GM18499 (cell line): Measurements from ENCODE around the gene GGA1.
"Not testable (repeated sequence)": the region's sequence is repeated elsewhere in the genome, so short reads cannot be mapped to it uniquely, and the experiment has no call there.

Source experiments
- ATAC-seq: cut with Tn5 transposase; IDR thresholded peaks from one replicate; pipeline ENCODE4 v1.9.1; 2021; ENCODE audit warnings: moderate number of reproducible peaks; ENCODE audit not compliant: insufficient read depth, unreplicated experiment

Gene GGA1

GRCh38 chr22:37640591-37641560 is 32.2 kb downstream of the GGA1 start:
- ATAC-seq, result no peak

DNA sequence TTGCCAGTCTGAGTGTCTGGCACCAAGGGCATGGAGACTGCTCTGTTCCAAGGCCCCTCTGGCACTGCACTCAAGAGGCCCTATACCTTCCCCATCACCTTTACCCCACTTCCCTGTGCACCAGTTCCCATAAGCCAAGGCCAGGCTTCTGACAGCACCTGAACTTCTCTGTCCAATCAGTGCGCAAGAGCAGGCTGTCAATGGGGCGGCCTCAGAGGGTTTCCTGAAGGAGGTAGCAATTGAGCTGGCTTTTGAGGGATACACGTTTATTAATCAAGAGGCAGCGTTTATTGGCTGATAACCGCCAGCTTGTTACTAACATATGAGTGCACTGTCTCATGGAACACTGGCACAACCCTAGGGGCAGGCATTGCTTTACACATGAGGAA is 32.9 kb downstream of the GGA1 start:
- ATAC-seq, result no peak

- no peak for ATAC-seq
Observed at GRCh38 chr22:37643225-37643847, 34.7 kb downstream of the GGA1 start.

- no peak for ATAC-seq
Observed at GRCh38 chr22:37647317-37647716, 38.7 kb downstream of the GGA1 start.

DNA sequence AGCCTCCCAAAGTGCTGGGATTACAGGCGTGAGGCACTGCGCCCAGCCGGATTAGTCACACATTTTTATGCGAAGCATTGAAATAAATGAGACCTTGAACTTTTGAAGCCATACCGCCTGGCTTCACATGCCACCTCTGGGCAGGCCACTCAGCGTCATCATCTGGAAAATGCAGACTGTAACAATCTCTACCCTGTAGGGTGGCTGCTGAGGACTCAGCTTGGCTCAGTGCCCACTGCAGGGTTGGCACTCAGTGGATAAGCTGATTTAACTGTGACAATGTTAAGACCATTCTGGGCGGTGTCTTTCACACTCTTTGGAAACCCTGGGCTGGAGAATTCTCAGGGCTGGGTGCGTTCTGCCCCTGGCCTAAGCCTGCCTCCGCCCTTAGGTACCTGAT is 39.3 kb downstream of the GGA1 start:
- no peak for ATAC-seq

DNA sequence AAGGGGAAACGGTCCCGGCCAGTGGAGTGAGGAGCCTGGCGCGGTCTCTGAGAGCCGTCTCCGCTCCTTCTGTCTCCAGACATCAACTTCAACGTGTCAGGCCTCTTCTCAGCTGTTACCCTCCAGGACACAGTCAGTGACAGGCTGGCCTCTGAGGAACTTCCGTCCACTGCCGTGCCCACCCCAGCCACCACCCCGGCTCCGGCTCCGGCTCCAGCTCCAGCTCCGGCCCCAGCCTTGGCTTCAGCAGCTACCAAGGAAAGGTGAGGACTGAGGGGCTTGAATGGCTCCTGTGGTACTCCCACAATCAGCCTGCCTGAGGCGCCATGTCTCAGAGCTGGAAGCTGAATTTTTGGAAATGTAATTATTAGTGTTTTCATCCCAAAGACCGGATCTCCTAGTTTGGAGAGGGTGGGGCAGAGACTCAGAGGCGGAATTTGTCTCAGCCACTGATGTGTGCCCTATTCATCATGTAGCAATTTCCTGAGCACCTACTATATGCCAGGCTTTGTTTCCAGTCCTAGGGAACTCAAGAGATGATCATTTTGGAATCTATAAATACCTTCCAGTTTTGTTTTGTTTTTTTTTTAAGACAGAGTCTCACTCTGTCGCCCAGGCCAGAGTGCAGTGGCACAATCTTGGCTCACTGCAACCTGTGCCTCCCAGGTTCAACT is 42.0 kb downstream of the GGA1 start:
- ATAC-seq, result no peak

- no peak for ATAC-seq
Observed at GRCh38 chr22:37654563-37655251, 46.1 kb downstream of the GGA1 start.

DNA sequence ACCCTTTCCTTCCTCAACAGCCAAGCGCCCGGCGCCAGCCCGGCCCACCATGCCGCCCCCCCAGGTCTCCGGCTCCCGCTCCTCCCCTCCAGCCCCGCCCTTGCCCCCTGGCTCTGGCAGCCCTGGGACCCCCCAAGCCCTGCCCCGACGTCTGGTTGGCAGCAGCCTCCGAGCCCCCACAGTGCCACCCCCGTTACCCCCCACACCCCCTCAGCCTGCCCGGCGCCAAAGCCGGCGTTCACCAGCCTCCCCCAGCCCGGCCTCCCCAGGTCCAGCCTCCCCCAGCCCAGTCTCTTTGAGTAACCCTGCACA is 46.6 kb downstream of the GGA1 start:
- ATAC-seq, result no peak

- ATAC-seq, result not testable (repeated sequence)
Observed at GRCh38 chr22:37656583-37656982, 47.9 kb downstream of the GGA1 start.

DNA sequence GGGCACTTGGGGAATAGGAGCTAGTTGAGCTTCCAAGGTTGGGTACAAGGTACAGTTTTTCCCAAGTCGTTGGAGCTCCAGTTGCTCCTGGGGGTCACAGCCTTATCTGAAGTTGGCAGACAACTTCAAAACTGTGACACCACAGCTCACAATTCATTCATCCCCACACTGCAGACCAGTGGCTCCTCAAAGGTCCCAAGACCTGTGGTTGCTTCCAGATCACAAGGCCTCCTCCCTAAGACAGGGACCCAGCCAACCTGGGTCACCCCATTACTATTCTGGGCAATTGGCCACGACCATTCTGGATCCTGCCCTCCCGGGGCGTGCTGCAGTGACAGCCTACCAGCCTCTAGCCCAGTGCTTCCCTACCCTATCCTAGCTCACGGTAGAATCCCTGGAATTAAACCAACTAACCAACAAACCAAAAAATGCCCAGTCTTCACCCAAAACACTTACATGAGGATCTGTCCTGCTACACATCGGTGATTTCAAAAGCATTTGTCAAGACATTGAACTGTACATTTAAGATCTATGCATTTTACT is 49.0 kb downstream of the GGA1 start:
- no peak for ATAC-seq

DNA sequence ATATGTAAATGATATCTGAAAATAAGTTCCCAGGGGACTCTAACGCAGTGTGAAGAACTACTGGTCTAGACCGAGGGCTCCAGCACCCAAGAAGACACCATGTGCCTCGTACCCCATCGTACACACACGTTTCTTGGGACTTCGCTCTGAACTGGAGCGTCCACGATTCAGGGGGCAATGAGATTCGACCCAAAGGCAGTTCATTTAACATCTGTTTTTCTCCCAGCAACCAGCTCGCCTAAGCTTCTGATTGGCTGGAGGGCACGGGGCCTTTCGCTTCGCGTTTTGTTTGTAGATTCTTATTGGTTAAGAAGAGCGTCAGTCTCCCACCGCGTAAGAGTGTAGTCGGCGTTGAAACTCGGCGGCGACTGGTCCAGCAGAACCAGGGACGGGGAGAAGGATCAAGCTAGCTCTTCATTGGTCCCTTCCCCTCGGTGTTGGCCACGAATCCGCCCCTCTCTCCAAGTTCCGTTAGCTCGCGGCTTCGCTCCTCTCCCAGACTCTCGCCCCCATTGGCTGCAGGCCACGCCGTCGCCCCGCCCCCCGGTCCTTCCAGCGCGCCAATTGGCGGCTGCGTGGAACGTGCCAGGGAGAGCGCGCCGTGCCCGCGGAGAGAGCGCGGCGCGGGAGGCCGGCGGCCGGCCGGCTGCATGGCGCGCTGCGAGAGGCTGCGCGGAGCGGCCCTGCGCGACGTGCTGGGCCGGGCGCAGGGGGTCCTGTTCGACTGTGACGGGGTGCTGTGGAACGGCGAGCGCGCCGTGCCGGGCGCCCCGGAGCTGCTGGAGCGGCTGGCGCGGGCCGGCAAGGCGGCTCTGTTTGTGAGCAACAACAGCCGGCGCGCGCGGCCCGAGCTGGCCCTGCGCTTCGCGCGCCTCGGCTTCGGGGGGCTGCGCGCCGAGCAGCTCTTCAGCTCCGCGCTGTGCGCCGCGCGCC is 49.8 kb downstream of the GGA1 start, which contains the start of gene PDXP:
Gene PDXP (plus strand): TSS at position 591 of the 933 bp plus-strand sequence. CDS start 60 bp downstream, at position 651.
- peak; percentile 68 for ATAC-seq

- no peak for ATAC-seq
Observed at GRCh38 chr22:37659066-37659896, 50.6 kb downstream of the GGA1 start.

GRCh38 chr22:37659897-37660708 is 51.5 kb downstream of the GGA1 start:
- no peak for ATAC-seq

GRCh38 chr22:37660709-37661045 is 52.0 kb downstream of the GGA1 start:
- no peak for ATAC-seq

GRCh38 chr22:37661160-37661924 is 52.7 kb downstream of the GGA1 start:
- no peak for ATAC-seq

GRCh38 chr22:37662039-37662438 is 53.4 kb downstream of the GGA1 start:
- ATAC-seq, result no peak
